ENCODE results near the gene ABCB8. TPM values are rescaled to one million over a fixed set of nuclear protein-coding genes. Genes with fewer than 3 reads are reported as not detected.

Gene ABCB8
- total RNA-seq, 4 donors from 2014 or later, result 13.2 to 33.0 (median 18.8) TPM

DNA sequence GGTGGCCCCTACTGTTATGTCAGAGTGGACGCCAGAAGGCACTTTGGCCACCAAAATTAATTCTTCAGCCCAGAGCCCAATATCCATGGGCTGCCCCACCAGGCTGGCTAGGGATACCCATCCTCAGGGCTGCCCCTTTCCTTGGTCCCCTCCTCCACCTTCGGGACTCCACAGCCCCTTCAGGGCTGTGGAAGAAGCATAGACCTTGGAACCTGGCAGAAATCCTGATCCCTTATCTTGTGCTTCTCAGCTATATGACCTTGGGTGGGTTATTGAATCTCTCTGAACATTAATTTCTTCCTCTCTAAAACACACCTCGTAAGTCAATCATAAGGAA is 55.5 kb downstream of the ABCB8 start:
- peak overlapping the region; percentile 81 to 98 for H3K4me3 ChIP-seq
- no peaks in the 10 kb centered on the region for H3K36me3 ChIP-seq
- H3K27me3 ChIP-seq, result no peaks in the 10 kb centered on the region
- H3K9me3 ChIP-seq, result no peaks in the 10 kb centered on the region
- H3K4me1 ChIP-seq, result peaks cover 15 to 79% (median 49%) of the 10 kb centered on the region in 3 donors
- H3K27ac ChIP-seq, result peak overlapping the region in 3 of 4 donors; percentile 95 to 98 (median 96)
- no peak for ATAC-seq
- TF ChIP-seq EP300 (IDR thresholded peaks at IDR 0.05) (no peak), POLR2AphosphoS5 (IDR thresholded peaks at IDR 0.05) (no peak), POLR2A (IDR thresholded peaks at IDR 0.05) (no peak)
- TF ChIP-seq, protein P1, sequence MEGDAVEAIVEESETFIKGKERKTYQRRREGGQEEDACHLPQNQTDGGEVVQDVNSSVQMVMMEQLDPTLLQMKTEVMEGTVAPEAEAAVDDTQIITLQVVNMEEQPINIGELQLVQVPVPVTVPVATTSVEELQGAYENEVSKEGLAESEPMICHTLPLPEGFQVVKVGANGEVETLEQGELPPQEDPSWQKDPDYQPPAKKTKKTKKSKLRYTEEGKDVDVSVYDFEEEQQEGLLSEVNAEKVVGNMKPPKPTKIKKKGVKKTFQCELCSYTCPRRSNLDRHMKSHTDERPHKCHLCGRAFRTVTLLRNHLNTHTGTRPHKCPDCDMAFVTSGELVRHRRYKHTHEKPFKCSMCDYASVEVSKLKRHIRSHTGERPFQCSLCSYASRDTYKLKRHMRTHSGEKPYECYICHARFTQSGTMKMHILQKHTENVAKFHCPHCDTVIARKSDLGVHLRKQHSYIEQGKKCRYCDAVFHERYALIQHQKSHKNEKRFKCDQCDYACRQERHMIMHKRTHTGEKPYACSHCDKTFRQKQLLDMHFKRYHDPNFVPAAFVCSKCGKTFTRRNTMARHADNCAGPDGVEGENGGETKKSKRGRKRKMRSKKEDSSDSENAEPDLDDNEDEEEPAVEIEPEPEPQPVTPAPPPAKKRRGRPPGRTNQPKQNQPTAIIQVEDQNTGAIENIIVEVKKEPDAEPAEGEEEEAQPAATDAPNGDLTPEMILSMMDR (IDR thresholded peaks at IDR 0.05), result peak in 1 of 4 experiments; percentile 1
- 36 to 78% methylated on average over 1 of the region's 3 CpGs for WGBS, 2 donors (ENCODE audit: low coverage in 1 of 2)

DNA sequence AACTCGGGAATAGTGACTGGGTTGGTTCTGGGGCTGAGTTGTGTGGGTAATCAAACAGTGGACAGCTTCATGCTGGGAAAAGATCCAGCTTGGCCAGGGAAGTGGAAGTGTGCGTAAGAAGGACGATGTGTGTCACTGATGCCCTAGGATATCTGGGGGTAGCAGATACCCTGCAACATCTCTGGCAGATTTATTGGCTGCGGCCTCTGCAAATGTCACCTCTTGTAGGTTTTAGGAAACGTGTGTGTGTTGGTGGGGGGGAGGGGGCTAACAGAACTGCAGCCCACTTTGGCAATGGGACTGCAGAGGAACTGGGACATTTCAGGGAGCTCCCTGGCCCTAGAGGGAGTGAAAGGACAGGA is 57.1 kb downstream of the ABCB8 start:
- H3K4me1 ChIP-seq, result peaks cover 19 to 80% (median 50%) of the 10 kb centered on the region in 3 donors
- H3K4me3 ChIP-seq, result peak overlapping the region in 1 of 2 donors; percentile 88
- WGBS, 2 donors (ENCODE audit: low coverage in 1 of 2), result 33 to 38% methylated on average over 4 to 5 of the region's 5 CpGs
- no peak for ATAC-seq
- no peaks in the 10 kb centered on the region for H3K9me3 ChIP-seq
- no peaks in the 10 kb centered on the region for H3K27me3 ChIP-seq
- peak overlapping the region; percentile 68 to 98 (median 91) for H3K27ac ChIP-seq
- no peaks in the 10 kb centered on the region for H3K36me3 ChIP-seq
- TF ChIP-seq POLR2A (IDR thresholded peaks at IDR 0.05) (no peak), EP300 (IDR thresholded peaks at IDR 0.05) (no peak), POLR2AphosphoS5 (IDR thresholded peaks at IDR 0.05) (no peak)
- TF ChIP-seq, protein P1 (IDR thresholded peaks at IDR 0.05), result no peak

DNA sequence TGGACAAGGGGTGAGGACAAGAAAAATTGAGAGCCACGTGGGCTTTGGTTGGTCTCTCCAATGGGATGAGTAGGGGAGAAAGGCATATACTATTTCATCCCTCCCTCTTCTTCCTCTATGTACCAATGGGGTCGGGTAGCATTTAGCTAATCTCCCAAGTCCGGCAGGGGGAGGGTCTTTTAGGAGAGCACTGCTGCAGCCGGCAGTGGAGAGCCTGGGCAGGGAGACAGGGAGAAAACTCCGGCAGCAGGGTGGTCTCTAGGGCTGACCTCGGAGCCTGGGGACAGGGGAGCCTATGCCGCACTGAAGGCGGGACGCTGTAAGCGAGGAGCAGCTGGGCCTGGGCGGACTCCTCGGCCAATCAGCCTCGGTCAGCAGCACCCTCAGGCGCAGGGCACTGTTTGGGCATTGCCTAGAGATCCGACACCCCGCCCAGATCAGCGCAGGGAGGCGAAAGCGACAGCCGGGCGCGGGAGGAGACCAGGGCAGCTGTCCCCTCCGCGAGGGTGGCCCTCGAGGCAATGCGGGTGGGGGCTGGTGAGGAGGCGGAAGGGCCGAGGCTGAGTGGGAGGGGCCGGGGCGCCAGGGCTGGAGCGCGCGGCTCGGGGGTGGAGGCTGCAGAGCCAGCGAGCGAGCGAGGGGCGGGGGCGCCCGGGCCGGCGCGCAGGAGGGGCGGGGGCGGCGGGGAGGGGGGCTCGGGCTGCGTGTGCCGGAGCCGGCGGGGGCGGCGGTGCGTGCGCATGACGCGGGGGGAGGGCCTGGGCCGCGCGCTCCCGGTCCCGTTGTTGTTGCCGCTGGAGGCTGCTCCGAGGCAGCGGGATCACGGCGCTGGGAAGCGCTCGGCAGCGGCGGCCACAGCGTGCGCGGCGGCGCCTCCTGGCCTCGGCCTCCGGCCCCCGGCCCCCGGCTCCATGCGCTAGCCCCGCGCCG is 57.7 kb downstream of the ABCB8 start, which contains the start of gene AGAP3:
Gene AGAP3, plus strand, starts transcription at position 785 of the 930 bp plus-strand sequence. CDS start 267 bp downstream, outside the sequence.
- H3K27me3 ChIP-seq, result no peaks in the 10 kb centered on the region
- 0 to 4% methylated on average over 1 to 8 of the region's 84 CpGs for WGBS, 2 donors (ENCODE audit: low coverage in 1 of 2)
- peak; percentile 63 for ATAC-seq
- peak within 1 kb of the TSS; percentile 74 to 98 (median 91) for H3K27ac ChIP-seq
- H3K9me3 ChIP-seq, result no peaks in the 10 kb centered on the region
- H3K4me3 ChIP-seq, result peak within 1 kb of the TSS; percentile 88 to 93
- no peaks in the 10 kb centered on the region for H3K36me3 ChIP-seq
- H3K4me1 ChIP-seq, result peaks cover 19 to 83% (median 54%) of the 10 kb centered on the region in 3 donors
- TF ChIP-seq POLR2A (IDR thresholded peaks at IDR 0.05) (peak; percentile 53 to 58), EP300 (IDR thresholded peaks at IDR 0.05) (no peak), POLR2AphosphoS5 (IDR thresholded peaks at IDR 0.05) (peak; percentile 58)

DNA sequence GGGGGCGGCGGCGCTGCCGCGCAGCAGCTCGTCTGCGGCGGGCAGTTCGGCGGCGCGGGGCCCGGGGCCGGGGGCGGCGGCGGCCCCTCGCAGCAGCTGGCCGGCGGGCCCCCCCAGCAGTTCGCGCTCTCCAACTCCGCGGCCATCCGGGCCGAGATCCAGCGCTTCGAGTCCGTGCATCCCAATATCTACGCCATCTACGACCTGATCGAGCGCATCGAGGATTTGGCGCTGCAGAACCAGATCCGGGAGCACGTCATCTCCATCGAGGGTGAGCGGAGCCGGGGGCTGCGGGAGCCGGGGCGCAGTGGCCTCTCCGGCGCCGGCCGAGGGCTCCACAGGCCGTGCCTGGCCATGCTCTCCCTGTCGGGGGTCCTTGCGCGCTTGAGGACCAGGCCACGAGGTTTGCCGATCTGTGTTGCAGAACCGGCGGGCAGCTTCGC is 58.6 kb downstream of the ABCB8 start:
- peaks cover 19 to 83% (median 52%) of the 10 kb centered on the region in 3 donors for H3K4me1 ChIP-seq
- no peak for ATAC-seq
- no peaks in the 10 kb centered on the region for H3K27me3 ChIP-seq
- TF ChIP-seq POLR2A (IDR thresholded peaks at IDR 0.05) (no peak), EP300 (IDR thresholded peaks at IDR 0.05) (no peak), POLR2AphosphoS5 (IDR thresholded peaks at IDR 0.05) (no peak)
- TF ChIP-seq, protein P1 (IDR thresholded peaks at IDR 0.05), result no peak
- no CpG with 5 or more reads among the region's 56 CpGs for WGBS, 2 donors (ENCODE audit: low coverage in 1 of 2)
- peak overlapping the region; percentile 74 to 98 (median 91) for H3K27ac ChIP-seq
- peaks cover 0 to 3% of the 10 kb centered on the region in 2 donors for H3K36me3 ChIP-seq
- H3K9me3 ChIP-seq, result no peaks in the 10 kb centered on the region
- peak overlapping the region; percentile 88 to 93 for H3K4me3 ChIP-seq

DNA sequence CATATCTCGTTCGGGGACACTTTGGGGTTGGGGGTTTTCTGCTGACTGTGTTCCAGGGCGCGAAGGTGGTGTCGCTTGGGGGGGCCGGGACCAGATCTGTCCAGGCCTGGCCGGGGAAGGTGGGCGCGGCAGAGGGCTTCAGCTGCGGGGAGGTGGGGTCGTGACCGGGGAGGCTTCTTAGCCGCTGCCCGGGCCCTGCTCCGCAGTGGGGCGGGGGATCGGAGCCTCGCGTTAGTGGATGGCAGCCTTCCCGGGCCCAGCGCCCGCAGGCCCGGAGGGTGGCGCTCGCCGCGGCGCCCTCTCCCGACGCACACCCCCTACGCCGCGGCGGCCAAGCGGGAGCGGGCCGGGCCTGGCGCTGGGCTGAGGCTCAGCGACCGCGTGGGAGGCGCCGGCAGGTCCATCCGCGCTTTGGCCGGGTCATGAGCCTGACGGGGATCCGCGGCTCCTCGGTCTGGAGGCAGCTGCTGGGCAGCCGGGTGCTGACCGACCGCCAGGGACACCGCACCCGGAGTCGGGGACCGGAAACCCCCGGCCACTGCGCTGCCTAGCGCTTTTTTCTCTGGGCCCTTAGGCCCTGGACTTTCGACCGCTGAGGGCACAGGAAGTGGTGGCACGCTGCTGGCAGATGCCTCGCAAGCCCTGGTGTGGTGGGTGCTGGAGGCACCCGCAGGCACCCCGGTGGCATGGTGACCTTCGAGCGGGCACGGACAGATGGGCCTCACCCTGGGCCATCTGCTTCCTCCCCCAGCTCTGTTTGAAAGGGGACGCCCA is 59.2 kb downstream of the ABCB8 start:
- peak overlapping the region; percentile 74 to 98 (median 91) for H3K27ac ChIP-seq
- peaks cover 13 to 83% (median 52%) of the 10 kb centered on the region in 3 donors for H3K4me1 ChIP-seq
- TF ChIP-seq EP300 (IDR thresholded peaks at IDR 0.05) (no peak), POLR2A (IDR thresholded peaks at IDR 0.05) (peak in 1 of 2 donors; percentile 33), POLR2AphosphoS5 (IDR thresholded peaks at IDR 0.05) (peak; percentile 7)
- TF ChIP-seq, protein P1 (IDR thresholded peaks at IDR 0.05), result peak in 3 of 4 experiments; percentile 24 to 61 (median 33)
- peak; percentile 35 for ATAC-seq
- H3K4me3 ChIP-seq, result peak overlapping the region; percentile 88 to 93
- no peaks in the 10 kb centered on the region for H3K27me3 ChIP-seq
- WGBS, 2 donors (ENCODE audit: low coverage in 1 of 2), result no CpG with 5 or more reads among the region's 70 CpGs
- H3K36me3 ChIP-seq, result peaks cover 0 to 9% of the 10 kb centered on the region in 2 donors
- no peaks in the 10 kb centered on the region for H3K9me3 ChIP-seq
